GM12872 (cell line): ENCODE measurements around the gene SMCO3.

Experiments
- TF ChIP-seq, protein P1 (sequence below): IDR thresholded peaks from 3 replicates; pipeline ENCODE4 v1.5.1; 2011; ENCODE audit warnings: low read depth, mild to moderate bottlenecking, low read length, moderate library complexity; ENCODE audit not compliant: insufficient read depth

SMCO3 gene

DNA sequence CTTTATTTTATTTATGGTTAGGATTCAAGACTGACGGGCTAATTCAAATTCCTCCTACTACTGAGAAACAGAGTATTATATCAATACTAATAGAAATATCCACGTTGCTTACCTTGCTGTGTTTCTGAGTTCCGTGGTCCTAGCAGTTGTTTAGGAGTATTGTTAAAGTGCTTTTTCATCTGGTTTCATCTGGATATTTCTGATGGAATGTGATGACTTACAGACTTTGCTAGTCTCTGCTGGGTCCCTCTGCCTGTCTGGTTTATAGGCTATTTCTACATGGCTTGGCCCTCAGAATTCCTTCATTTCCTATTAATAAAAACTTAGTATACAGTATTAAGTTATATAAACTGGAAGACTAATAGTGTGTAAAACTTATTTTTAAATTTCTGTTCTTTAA is at the start of gene SMCO3:
Gene SMCO3, minus strand, starts transcription at position 169 of the 400 bp plus-strand sequence. CDS start 7,502 bp downstream, outside the sequence.
- TF ChIP-seq, protein P1, sequence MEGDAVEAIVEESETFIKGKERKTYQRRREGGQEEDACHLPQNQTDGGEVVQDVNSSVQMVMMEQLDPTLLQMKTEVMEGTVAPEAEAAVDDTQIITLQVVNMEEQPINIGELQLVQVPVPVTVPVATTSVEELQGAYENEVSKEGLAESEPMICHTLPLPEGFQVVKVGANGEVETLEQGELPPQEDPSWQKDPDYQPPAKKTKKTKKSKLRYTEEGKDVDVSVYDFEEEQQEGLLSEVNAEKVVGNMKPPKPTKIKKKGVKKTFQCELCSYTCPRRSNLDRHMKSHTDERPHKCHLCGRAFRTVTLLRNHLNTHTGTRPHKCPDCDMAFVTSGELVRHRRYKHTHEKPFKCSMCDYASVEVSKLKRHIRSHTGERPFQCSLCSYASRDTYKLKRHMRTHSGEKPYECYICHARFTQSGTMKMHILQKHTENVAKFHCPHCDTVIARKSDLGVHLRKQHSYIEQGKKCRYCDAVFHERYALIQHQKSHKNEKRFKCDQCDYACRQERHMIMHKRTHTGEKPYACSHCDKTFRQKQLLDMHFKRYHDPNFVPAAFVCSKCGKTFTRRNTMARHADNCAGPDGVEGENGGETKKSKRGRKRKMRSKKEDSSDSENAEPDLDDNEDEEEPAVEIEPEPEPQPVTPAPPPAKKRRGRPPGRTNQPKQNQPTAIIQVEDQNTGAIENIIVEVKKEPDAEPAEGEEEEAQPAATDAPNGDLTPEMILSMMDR = no peak

DNA sequence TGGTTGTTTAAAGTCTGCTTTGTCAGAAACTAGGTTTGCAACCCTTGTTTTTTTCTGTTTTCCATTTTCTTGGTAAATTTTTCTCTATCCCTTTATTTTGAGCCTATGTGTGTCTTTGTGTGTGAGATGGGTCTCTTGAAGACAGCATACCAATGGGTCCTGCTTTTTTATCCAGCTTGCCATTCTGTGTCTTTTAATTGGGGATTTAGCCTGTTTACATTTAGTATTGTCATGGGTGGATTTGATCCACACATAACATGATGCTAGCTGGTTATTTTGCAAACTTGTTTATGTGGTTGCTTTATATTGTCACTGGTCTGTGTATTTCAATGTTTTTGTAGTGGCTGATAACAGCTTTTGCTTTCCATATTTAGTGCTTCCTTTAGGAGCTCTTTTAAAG is 46.5 kb upstream of the SMCO3 start:
- TF ChIP-seq, protein P1 = no peak

DNA sequence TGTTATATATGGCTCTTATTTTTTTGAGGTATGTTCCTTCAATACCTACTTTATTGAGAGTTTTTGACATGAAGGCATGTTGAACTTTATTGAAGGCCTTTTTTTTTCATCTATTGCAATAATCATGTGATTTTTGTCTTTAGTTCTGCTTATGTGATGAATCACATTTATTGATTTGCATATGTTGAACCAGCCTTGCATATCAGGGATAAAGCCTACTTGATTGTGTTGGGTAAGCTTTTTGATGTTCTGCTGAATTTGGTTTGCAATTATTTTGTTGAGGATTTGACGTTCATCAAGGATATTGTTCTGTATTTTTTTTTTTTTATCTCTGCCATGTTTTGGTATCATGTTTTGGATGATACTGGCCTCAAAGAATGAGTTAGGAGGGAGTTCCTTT is 44.5 kb upstream of the SMCO3 start:
- TF ChIP-seq, protein P1 = no peak

DNA sequence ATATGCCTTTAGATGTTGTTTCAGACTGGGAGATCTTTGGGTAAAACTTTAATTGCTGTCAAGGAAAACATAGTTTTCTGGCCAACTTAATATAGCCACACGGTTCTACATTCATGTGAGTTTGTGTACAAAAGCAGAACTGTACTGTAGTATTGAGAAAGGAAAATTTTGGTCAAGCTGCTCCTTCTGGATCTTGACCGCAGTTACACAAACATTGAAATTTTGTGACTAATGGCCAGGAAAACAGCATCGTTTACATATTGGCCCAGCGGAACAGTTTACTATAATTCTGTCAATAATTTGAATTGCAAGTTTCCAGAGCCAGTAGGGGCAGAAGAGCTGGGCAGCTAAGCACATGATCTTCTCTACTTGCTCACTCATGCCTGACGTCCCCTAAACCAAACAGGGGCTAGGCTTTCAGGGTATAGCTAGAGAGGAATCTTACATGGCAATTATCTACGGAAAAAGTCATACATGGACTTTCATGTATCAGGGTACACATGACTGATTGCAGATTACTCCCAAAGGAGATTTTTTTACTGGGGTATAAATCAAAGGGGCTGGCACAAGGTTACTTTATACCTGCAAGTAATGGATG is 40.7 kb upstream of the SMCO3 start:
- TF ChIP-seq, protein P1 = no peak

DNA sequence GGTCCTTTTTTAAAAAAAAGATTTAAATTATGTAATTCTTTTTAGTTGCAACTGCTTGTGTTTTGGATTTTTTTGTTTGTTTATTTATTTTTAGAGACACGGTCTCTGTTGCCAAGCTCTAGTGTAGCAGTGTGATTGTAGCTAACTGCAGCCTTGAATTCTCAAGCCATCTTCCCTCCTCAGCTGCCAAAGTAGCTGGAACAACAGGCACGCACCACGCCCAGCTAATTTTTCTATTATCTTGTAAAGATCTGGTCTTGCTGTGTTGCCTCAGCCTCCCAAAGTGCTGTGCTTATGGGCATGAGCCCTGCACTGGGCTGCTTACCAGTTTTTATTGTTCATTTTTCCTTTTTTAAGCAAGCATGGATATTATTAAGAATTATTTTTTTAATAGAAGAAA is 40.0 kb upstream of the SMCO3 start:
- TF ChIP-seq, protein P1 = no peak

DNA sequence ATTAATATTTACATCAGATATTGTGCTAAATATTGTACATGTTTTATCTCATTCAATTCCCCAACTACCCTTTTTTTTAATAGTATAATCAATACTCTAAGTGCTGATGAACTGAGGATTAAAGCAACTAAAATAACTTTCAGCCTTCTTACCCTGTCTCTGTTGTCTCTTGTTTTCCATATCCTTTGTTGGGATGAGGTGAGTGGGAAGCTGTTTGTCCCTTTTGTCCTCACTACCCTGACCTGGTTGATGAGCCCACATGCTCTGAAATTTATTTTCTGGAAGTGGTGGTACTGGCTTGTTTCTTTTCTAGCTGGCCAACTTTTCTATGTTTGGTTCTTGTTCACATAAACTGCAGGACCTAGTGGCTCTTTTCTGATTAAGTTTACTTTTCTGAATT is 38.9 kb upstream of the SMCO3 start:
- TF ChIP-seq, protein P1 = no peak

DNA sequence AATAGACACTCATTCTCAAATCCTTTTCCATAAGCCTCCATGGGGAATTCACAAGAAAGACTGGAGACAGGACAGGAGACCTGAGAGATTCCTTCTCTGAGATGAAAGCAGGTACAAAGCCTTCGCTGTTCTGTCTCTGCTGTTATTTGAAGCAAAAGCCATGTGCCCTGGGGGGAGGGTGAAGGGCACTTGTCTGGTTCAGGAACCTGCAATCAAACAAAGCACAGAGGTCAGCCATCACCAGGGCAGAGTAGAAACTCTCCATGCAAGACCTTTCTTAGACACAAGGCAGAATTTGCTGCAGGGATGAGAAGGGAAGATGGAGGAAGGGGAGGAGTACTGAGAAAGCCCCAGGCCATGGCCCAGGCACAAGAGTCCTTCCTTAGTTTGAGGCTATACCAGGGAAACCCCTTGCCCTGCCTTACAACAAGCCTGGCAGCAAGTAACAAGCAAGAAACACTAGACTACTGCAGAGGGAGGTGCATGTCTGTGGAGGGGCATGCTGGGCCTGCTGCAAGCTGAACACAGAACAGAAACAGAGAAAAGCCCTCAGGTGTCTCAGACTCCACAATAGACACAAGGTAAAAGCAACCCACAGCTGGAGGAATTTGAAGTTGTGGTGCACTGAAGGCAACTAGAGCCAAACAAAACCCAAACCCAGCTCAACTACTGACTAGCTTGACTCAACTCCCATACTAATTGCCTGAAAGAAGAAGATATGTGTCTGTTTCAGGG is 37.1 kb upstream of the SMCO3 start:
- TF ChIP-seq, protein P1 = no peak
